GM21360 (cell line): Measurements from ENCODE around the gene CEP164.
"Not testable (repeated sequence)": the region's sequence is repeated elsewhere in the genome, so short reads cannot be mapped to it uniquely, and the experiment has no call there.

ENCODE experiments used
- ATAC-seq: cut with Tn5 transposase; IDR thresholded peaks from one replicate; pipeline ENCODE4 v1.9.1; 2021; ENCODE audit warnings: mild to moderate bottlenecking, moderate library complexity; ENCODE audit not compliant: unreplicated experiment

The CEP164 gene

DNA sequence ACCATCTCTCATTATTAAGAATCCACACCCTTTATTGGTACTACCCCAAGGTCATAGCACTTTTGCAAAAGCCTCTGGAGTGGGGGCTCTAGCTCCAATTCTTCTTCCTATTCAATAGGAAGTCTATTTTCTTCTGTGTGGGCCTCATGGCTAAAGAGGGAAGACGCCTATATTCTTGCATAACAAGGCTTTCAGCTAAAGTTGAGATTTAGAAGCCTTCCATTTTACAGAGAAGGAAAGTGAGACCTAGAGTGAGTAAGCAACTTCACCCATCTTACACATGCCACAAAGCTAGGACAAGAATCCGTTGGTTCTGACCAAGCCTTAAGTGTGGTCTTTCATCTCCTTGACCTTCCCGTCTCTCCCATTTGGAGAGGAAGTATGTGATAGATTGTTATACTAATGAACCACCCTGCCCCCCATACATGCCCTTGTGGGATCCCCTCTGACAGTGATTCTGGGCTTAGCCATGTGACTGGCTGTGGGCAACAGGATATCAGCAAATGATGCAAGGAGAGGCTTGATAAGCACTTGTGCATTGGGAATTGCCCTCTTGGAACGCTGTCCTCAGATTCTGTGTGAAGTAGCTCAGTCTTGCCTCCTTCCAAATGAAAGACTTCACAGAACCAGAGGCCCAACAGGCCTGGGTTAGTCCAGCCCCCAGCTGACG lies 23.9 kb upstream of the CEP164 start:
- ATAC-seq, result no peak

DNA sequence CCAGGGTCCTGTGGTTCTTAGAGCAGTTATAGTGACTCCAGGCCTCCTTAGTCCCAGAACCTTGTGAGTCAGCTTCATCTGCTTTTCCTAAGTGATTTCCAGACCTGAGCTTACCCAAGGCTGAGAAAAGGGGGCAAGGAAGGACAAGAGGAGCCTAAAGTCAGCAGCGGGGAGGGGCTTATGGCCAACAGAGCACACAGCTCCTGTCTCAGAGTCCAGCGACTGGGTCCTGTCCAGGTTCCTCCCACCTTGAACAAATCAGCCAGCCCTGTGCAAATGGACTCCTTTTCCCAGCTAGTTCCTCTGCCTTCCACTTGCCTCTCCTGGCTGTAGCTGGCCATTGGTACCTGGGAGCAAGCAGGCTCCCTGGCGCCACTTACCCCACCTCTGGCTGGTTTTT lies 22.5 kb upstream of the CEP164 start:
- ATAC-seq, result no peak

DNA sequence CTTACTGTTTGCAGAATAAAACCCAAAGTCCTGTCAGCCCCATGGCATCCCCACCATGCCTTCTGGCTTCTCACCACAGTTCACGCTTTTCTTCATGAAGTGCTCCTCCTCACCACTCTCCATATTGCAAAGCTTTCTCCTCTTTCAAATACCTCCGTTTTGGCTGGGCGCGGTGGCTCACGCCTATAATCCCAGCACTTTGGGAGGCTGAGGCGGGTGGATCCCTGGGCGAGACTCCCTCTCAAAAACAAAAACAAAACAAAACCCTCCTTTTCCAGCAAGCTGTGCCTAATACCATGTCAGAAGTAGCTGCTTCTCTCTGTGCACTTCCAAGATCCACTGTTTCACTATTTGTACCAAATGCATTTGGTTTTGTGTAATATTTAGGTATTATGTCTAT lies 18.3 kb upstream of the CEP164 start:
- ATAC-seq, result no peak

DNA sequence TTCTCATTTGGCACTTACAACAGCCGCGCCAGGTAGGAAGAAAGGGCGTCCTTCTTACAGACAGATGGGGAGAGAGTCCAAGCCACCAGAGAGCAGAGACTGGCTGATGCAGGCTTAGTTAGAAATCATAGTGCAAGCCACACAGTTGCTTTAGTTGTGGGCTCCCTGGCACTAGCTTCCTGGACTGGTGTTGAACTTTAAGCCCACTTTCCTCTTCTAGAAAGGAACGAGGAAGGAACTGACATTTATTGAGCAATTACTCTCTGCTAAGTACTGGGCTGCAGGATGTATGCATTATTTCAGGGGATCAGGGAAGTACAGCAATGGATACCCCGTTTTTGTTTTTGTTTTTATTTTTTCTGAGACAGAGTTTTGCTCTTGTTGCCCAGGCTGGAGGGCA lies 14.6 kb upstream of the CEP164 start:
- ATAC-seq, result no peak

DNA sequence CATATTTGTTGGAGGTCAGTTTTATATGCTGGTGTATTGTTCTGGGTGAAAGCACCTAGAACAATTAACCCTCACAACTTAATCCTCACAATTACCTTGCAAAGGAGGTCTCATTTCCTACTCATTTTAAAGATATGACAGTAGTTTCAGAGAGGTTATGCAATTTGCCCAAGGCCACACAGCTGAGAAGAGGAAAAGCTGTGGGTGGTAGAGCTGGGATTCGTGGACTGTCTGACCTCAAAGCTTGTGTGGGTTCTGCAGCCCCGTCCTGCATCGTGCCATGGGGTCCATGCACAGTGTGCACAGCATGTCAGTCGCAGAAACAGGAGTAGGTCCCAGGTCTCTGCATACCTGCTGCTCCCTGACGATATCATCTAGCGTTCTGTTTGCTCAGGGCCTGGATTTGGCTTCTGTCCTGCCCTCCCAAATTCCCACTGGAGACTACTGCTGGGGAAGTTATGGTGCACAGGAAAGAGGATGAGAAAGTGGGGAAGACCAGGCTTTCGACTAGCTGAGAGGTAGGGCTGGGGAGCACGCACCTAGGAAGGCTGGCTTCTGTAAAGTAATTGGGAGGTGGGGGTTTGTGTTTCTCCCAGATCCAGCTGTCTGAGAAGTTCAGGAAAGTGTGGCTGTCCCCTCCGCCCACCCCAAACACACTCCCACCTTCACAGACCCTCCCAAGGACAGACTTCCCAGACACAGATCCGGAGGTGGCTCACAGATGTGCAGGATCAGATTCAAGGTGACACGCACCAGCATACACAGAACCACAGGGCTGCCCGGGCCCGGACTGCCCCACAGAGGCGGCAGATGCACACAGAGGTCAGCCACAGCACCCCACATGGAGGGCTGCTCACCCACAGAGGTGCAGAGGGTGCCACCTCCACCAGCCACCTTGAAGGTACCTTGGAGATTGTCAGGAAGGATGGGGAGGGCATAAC lies 13.6 kb upstream of the CEP164 start:
- no peak for ATAC-seq

DNA sequence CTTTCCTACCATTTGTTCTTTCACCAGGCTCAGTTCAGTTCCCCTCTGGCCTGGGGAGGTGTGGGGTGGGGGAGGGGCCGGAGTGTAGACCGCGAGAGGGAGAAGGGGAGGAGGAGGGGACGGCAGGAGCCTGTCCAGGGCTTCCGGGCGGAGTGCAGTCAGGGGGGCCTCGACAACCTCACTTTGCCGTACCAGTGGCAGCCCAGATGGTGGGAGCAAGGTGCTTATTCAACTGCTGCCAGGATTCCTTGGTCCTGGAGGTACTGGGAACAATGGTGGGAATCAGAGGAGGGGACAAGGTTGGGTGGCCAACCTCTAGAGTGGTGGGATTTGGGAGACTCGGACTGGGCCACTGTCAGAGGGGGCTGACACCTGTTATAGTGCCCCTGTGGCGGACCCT lies 12.8 kb upstream of the CEP164 start:
- no peak for ATAC-seq

DNA sequence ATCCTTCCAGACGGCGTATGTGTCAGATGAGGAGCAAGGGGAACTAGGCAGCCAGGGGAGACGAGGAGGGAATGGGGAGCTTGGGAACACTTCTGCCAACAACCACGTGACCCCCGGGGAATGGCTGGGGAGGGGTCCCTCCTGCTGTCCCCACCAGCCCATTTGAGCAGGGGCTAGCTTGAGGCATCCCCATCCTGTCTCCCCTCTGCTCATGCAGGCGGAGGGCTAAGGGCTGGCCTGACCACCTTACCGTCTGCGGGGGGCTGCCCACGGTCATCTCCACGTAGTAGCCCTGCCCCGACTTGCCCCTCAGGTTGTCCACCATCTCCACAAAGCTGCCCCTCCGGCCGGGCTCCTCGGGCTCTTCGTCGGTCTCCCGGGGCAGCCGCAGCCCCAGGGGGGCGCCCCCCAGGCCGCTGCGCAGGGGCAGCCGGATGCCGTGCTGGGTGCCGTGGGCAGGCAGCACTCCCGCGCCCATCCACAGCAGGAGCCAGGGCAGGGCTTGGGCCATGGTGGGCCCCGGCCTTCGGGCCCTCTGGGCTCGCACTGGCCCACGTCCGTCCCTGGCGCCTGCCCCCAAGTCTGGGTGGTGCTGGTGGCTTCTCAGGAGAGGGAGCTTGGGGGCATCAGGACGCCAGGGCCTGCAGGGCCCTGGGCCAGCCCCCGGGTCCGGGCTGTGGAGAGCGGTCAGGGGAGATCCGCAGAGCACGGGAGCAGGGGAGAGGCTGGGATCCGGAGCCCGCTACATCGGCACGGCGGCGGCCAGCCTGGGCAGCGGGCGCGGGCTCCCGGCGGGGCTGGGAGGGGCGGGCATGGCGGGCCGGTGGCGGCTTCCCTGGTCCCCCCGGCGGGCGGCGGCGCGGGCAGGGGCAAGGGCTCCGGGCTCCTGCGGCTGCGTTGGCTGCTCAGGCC lies 12.1 kb upstream of the CEP164 start:
- ATAC-seq, result no peak

DNA sequence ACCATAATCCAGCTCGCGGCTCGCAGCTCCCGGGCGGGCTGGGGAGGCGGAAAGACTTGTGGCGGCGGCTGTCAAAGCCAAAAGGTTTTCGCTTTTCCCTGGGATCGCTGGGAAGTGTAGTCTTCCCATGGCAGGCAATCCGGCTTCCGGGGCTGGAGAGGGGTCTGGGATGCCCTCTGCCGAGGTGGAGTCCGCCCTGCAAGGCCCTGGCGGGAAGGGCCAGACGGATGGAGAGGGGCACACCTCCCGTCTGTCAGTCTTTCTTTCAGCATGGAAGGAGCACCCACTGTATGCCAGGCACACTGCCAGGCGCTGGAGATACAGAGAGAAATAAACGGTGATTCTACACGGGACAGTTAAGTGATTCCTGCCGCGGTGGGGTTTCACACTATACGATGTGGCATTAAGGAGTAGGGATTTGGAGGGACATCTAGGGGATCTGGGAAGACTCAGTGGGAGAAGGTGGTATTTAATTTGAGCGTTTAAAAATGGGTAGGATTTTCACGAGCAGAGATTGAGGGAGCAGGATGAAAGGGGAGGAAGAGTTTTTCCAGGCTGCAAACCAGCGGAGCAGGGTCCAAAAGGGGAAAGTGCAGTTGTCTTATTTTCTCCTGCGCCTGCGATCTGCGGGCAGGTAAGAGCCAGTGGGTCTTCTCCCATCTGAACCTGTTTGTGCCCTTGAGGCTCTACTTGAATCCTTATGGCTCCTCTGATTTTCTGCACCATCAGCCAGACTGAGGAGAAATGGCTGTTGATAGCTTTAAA lies 11.3 kb upstream of the CEP164 start, which contains the start of gene BACE1:
TSS of gene BACE1 (minus strand) at position 60 of the 765 bp plus-strand sequence. CDS start 461 bp downstream, outside the sequence.
- ATAC-seq, result no peak

DNA sequence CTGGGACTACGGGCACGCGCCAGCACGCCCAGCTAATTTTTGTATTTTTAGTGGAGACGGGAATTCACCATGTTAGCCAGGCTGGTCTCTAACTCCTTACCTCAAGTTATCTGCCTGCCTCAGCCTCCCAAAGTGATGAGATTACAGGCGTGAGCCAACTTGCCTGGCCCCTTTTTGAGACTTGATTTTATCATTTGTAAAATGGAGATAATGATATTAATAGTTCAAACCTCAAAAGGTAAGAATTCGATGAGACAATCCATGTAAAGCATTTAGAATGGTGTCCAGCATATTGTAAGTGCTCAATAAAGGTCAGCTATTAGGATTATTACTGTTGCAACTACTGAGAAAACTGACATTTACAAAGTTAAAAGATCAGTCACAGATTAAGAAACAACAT lies 8.9 kb upstream of the CEP164 start:
- no peak for ATAC-seq

DNA sequence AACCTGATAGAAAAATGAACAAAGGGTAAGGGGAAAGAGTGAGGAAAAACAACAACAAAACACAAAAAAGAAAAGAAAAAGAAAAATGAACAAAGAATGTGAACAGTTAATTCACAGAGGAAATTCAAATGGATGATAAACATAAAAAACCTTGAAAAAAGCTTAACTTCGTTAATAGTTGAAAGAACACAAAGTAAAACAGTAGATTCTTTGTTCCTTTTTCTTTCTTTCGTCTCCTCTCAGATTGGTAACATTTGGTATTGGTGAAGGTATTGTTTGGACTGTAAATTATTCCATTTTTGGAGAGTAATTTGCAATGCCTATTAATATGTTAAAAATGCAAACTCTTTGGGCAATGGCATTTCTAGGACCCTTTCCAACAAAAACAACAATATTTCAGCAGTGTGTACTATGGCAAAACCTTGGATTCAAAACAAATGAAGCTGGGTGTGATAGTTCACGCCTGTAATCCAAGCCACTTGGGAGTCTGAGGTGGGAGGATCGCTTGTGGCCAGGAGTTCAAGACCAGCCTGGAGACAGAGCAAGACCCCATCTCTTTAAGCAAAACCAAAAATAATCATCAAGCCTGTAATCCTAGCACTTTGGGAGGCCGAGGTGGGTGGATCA lies 8.3 kb upstream of the CEP164 start:
- no peak for ATAC-seq

DNA sequence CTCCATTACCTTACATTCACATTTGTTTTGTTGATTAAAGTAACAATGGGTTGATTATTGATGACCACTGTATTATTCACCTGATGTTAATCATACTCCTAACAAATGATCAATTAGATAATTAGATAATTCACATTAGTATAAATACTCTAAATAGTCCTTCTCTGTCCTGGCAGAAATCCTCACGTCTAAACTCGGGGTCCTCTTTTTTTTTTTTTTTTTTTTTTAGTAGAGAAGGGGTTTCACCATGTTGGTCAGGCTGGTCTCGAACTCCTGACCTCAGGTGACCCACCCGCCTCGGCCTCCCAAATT lies 443 bp upstream of the CEP164 start:
- not testable (repeated sequence) for ATAC-seq

DNA sequence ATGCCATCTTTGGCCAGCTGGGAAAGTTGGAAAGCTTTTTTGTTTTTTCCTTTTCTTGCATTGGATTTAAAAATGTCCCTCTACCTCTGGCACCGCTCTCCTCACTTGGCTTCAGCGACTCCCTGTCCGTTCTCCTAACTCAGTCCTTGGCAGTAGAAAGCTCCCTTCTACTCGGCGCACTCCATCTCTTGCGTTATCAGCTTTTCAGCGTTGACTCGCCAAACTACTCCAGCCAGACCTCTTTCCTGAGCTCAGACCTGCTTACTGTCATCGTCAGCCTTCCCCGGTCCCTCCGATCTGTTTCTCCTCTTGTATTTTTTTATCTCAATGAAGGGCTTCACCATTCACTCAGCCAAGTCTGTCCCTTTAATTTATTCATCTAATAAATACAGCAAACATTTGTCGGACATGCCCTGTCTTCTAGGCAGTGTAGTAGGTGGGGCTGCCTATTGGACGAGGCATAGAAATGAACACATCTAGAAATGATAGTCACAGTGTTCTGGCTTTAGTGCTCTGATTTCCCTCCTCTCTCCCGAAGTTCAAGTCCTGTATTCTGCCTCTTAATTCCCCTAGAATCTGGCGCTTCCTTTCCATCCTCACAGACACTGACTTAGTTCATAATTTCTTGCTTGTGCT lies 839 bp downstream of the CEP164 start:
- ATAC-seq, result no peak

DNA sequence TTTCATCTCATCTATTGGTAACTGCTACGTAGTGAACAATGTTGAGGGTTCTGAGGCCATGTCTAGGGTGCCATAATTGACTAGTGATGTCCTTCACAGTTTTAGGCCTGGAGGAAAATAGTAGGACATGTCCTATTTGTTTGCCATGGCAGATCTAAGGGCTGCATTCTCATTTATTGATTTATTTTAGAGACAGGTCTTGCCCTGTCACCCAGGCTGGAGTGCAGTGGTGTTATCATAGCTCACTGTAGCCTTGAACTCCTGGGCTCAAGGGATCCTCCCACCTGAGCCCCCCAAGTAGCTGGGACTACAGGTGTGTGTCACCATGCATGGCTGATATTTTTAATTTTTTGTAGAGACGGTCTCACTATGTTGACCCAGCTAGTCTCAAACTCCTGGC lies 5.2 kb downstream of the CEP164 start:
- ATAC-seq, result no peak

DNA sequence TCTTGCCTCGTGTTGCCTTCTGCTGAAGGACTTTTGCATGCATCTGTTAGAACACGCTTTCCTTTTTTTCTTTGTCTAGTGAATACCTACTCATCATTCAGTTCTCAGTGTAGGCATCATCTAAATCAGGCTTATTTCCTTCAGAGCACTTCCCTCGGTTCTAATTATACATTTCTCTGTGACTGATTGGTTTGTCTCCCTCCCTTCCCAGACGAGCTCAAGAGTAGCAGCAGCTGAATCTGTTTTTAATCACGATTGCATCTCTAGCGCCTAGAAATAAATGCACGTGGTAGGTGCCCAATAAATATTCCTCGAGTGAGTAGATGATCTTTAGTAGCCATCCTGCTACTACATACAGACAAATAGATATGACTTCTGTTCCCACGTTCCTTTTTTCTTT lies 6.3 kb downstream of the CEP164 start:
- no peak for ATAC-seq

DNA sequence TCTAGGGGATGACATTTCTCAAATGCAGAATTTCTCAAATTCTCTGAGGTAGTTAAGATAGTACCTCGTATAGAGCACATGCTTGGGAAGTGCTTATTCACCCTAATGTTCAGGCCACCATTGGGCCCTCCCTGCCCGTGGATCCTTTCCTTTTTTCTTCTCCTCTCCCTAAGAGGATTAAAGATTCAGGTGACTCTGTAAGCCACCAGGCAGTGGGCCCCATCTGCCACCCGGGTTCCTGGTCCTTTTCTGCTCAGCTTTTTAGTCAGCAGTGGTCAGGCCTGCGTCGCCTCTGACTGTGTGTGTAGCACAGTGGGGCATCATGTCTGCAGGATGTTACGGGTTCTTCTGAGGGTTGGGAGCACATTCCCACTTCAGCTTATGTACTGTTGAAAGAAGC lies 7.2 kb downstream of the CEP164 start:
- no peak for ATAC-seq

DNA sequence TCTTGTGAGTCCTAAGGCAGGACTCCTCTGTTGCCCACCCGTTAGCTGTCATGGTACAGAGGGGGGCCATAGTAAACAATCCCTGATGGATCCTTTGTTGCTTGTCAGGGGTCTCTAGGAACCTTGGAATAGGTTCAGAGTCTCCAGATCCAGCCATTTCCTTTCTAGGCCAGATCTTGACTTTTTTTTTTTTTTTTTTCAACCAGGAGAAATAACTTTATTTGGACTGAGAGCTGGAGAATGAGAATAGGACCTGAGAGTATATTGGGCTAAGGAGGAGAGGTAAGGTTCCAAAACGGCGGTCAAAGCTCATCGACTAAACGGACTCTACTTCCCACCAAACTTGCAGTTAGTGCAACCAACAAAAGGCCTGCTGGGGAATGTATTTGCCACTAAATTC lies 7.7 kb downstream of the CEP164 start:
- no peak for ATAC-seq

DNA sequence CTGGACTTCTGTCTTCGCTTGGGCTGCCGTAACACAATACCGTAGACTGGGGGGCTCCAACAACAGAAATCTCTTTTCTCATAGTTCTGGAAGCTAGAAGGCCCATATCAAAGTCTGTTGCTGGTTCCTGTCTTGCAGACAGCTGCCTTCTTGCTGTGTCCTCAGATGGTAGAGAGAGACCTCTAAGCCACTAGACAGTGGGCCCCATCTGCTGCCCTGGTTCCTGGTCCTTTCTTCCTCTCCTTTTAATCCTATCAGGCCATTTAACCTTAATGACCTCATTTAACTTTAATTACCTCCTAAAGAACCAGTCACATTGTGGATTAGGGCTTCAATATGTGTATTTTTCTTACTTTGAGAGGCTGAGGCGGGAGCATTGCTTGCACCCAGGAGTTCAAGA lies 9.4 kb downstream of the CEP164 start:
- ATAC-seq, result no peak

DNA sequence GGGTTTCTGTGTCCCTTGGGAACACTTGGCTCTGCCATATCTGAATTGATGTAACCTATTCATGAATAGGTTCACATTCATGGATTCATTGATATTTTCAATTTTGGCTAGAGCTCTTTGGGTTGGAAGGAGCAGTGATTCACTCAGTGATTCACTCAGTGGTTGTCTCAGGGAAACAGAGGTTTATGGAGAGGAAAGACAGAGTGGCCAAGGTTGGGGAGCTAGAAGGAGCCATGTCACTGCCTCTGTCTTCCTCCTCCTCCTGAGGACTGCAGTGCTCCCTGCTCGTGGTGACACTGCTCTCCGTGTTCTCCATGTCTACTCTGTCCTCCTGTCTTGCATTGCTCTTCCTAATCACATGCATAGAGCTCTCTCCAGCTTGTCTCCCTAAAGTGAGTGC lies 17.4 kb downstream of the CEP164 start:
- ATAC-seq, result no peak

DNA sequence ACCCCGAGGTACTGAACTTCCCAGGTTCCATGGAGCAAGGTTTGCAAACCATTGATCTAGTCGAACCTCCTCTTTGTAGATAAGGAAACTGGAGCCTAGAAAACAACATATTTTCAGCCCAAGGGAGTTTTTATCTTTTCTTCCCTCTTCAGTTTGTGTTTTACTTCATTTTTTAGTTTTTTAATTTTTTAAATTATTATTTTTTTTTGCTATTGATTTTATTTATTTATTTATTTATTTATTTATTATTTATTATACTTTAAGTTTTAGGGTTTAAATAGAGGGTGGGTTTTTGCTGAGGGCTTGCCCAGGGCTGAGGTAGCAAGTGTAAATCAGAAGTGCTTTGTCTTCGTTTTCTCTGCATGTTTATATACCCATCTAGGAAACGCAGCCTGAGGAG lies 26.9 kb downstream of the CEP164 start:
- ATAC-seq, result no peak
